Measurements from ENCODE around the gene TBC1D3L.
"Not testable (repeated sequence)": the region's sequence is repeated elsewhere in the genome, so short reads cannot be mapped to it uniquely, and the experiment has no call there.

The TBC1D3L gene

GRCh38 chr17:37988960-37989359 lies at the start of gene TBC1D3L:
Gene TBC1D3L, minus strand, starts transcription at chr17:37989060. Its CDS starts 1,540 bp downstream, at chr17:37987520.
- not testable (repeated sequence) for H3K36me3 ChIP-seq (ENCODE audit: control insufficient read depth, insufficient read depth, low read length); H3K4me3 ChIP-seq (ENCODE audit: low read length); H3K9me3 ChIP-seq (ENCODE audit: control insufficient read depth, insufficient read depth, low read length); H3K27me3 ChIP-seq (ENCODE audit: control insufficient read depth, insufficient read depth, low read length); H3K27ac ChIP-seq (ENCODE audit: low read length); H3K4me1 ChIP-seq (ENCODE audit: control insufficient read depth, insufficient read depth, low read length); DNase-seq (ENCODE audit: low read depth, low spot score)
- WGBS (ENCODE audit: insufficient coverage, insufficient read length), result no CpG with 5 or more reads among the region's 11 CpGs

DNA sequence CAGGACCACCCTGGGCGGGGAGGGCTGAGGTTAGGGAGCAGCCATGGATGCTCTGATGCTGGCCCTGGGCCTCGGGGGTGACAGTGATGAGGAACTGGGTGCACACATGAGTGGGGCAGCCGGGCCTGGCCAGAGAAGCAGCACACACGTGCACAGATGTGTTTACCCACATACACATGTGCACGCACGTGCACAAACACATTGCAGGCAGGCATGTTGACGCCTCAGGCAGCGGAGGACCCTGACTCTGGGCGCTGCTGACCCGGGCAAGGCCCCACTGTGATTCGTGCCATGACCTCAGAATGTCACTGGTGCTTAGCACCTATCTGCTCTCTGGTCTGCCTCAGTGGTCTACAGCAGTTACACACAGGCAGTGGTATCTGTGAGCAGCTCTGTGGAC lies 14.8 kb upstream of the TBC1D3L start, which contains the start of gene TBC1D3D:
Gene TBC1D3D, plus strand, starts transcription at position 301 of the 400 bp plus-strand sequence. CDS start 1,585 bp downstream, outside the sequence.
- WGBS (ENCODE audit: insufficient coverage, insufficient read length), result no CpG with 5 or more reads among the region's 11 CpGs
- H3K4me1 ChIP-seq (ENCODE audit: control insufficient read depth, insufficient read depth, low read length); DNase-seq (ENCODE audit: low read depth, low spot score); H3K27me3 ChIP-seq (ENCODE audit: control insufficient read depth, insufficient read depth, low read length); H3K36me3 ChIP-seq (ENCODE audit: control insufficient read depth, insufficient read depth, low read length); H3K27ac ChIP-seq (ENCODE audit: low read length); H3K9me3 ChIP-seq (ENCODE audit: control insufficient read depth, insufficient read depth, low read length); H3K4me3 ChIP-seq (ENCODE audit: low read length): not testable (repeated sequence)
